Skin epidermis (tissue), 12 donors: ENCODE measurements around the gene LRRC37B.
"Not testable (repeated sequence)": the region's sequence is repeated elsewhere in the genome, so short reads cannot be mapped to it uniquely, and the experiment has no call there.

Experiments
- H3K27ac ChIP-seq, 21 experiments: fragments of 200-600 bp; sonication (generic) in 11 of 21; one replicate each; pipeline ENCODE4 v1.5.0; 2020; ENCODE audit warnings: mild to moderate bottlenecking in 3 of 21, inconsistent platforms in 2 of 21, moderate library complexity in 2 of 21
- H3K4me3 ChIP-seq, 7 experiments: fragments of 200-600 bp; sonication (generic) in 2 of 7; one replicate each; pipeline ENCODE4 v1.5.0; 2020; ENCODE audit warnings: inconsistent platforms in 2 of 7, mild to moderate bottlenecking in 2 of 7, moderate library complexity in 1 of 7

The LRRC37B gene

DNA sequence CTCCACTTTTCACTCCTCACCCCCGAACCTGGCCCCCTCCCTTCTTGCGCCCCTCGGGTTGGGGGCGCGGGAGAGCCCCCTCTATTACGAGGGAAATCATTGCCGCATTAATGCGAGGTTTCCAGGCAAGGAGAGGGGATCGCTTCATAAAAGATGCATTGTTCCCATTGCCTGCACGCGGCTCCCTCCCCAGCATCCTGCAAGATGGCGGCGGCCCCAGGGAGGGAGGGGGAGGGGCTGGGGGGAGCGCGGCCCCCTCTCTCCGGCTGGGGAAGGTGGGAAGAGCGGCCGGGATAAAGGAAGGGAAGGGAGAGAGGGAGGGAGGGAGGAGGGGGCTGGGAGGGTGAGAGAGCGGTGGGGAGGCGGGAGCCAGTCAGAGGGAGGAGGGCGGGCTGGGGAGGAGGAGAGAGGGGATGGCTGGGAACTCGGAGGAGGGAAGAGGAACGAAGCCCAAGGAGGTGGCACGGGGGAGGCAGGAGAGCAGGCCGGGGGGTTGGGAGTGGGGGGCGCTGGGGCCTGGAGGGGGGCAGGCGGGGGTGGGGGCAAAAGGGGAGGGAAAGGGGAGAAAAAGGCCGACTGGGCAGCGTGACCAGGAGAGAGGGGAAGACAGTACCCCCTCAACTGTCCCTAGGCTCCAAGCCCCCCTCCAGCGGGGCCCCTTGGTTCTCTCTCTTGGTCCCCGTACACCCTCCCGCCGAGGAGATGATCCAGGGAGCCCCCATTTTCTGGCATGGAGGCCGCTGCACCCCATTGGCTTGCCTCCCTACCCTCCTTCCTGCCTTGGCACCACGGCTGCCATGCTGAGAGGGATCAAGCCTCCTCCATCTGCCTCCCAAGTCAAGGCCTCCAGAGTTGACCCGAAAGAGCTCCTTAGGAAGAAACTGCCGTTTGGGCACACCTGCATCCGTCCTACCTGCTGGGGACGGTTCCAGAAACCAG is 77.1 kb downstream of the LRRC37B start:
- Histone ChIP-seq H3K27ac (peak overlapping the region in 19 of 21 experiments; percentile 35 to 88 (median 67)), H3K4me3 (peak overlapping the region; percentile 20 to 53 (median 41))

DNA sequence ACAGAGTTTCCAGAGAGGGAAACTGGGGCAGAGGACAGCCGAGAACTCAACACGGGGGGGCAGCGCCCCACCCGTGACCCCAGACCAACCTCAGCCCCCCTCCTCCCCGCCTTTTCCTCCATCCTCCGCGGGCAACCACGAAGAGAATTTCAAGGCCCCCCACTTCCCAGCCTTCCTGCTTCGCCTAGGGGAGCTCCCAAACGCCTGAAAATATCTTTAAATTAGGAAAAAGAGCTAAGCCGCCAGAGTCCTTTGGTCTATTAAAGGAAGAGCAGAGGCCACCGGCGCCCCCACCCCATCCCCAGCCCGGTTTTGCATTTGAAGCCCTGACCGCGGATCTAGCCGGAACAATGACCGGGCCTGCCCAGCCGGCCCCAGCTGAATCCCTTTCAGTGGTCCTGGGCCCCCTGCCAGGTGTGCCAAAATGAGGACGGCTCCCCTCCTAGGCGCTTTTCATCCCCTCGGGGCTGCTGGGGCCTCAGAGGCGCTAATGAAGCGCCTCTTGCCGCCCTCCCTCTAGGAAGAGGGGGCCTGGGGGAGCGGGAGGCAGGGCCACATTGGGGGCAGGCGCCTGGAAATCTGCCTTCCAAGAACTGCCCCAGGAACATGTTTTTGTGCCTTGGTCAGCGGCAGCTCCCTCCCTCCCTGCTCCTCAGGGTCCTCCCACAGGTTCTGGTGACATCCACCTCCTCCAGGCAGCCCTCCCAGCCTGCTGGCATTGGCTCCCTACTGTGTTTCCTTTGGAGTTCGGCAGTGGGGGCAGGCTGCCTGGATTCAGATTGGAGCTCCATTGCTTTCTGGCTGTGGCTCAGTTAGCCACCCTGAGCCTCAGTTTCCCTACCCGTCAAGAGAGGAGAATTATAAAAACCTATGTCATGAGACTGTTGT is 78.0 kb downstream of the LRRC37B start:
- not testable (repeated sequence) for H3K4me3 ChIP-seq, H3K27ac ChIP-seq

DNA sequence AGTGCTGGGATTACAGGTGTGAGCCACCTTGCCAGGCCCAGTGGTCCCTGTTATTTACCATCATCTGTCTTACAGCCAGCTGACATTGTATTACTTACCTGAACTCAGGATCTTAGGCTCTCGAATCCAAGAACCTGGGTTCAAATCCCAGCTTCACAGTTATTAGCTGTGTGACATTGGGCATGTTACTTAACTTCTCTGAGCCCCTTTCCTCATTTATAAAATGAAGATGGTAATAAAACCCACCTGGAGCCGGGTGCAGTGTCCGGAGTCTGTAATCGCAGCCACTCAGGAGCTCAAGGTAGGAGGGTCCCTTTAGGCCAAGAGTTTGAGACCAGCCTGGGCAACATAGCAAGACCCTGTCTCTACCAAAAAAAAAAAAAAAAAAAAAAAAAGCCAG is 79.7 kb downstream of the LRRC37B start:
- H3K27ac ChIP-seq, H3K4me3 ChIP-seq: not testable (repeated sequence)

DNA sequence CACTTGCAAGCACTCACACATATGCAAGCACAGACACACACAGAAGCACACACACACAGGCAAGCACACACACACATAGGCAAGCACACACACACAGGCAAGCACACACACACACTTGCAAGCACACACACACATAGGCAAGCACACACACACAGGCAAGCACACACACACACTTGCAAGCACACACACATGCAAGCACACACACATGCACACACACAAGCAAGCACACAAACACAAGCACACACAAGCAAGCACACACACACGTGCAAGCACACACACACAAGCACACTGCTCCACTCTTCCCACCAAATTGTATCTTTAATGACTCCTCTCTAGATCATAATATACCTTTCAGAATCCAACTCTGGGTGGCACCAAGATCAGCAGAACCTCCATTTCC is 84.9 kb downstream of the LRRC37B start:
- not testable (repeated sequence) for H3K4me3 ChIP-seq, H3K27ac ChIP-seq

DNA sequence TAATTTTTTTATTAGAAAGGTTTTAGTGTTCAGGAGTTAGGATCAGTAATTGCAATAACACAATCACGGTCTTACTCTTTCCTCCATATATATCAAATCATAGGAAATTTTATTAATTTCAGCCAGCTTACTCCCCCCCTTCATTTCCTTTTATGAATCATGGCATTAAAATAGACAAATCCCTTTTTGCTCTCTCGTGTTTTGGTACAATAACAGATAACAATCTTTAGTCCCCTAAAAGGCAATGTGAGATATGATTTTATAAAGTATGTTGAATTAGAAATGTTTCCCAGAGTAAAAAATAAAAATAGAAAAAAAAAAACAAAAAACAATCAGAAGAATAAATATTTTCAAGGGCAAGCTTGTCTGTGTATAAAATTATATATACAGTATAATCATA is 92.5 kb downstream of the LRRC37B start:
- Histone ChIP-seq H3K4me3 (no peak overlapping the region), H3K27ac (no peak overlapping the region)

DNA sequence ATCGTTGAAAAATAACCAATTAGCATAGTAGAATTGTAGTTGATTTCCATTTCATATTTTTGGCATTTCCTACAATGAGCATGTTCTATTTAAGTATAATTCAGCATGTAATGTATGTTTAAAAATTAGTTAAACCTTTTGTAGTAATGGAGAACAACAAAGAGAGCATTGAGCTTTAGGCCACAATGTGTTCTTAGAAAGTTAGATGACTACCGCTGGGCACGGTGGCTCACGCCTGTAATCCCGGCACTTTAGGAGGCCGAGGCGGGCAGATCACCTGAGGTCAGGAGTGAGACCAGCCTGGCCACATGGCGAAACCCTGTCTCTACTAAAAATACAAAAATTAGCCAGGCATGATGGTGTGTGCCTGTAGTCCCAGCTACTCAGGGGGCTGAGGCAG is 93.1 kb downstream of the LRRC37B start:
- H3K27ac ChIP-seq, H3K4me3 ChIP-seq: not testable (repeated sequence)

DNA sequence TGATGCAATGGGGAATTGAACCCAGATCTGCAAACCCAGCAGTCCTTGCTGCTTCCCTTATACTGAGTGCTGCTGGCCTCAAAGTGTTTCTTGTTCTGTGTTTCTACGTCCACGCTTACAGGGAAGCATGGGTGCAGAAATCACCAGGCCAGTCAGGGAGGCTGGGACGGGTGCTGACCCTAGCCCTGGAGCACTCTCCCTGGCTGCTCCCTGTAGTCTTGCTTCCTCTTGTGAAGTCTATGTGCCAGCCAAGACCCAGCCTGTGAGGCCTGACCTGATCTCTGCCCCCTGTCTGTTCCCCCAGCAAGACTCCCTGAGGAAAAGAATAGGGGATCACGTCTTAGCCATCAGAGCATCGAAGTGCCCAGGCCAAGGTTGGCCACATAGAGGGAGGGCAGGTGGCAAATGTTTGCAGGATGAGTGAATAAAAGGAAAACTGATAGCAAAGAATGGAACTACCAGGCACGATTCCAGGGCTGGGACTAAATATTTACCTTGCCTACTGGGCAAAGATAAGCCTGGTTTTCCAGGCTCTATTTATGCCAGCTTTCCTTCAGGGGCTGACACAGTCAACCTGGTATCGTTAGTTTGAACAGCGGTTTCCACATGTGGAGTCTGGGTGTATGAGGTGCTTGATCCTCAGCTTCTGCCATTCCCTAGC is 93.9 kb downstream of the LRRC37B start:
- no peak overlapping the region for H3K4me3 ChIP-seq
- no peak overlapping the region for H3K27ac ChIP-seq

DNA sequence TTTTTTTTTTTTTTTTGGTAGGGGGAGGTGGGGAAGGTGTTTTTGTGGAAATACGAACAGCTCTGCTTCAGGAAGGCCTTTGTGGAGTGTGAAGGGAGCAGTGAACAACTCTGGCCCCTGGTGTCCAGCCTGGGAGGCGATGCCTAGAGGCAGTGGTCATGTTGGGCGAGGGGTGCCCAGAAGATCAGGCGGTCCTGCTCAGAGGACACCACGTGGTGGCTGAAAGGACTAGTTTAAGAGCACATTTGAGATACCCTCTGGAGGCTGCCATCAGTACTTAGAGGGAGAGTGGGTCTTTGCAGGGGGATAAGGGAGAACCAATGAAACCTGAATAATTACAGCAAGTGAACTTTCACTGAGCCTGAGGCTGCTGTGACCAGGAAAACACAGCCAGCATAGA is 95.0 kb downstream of the LRRC37B start:
- no peak overlapping the region for H3K4me3 ChIP-seq
- H3K27ac ChIP-seq, result no peak overlapping the region

DNA sequence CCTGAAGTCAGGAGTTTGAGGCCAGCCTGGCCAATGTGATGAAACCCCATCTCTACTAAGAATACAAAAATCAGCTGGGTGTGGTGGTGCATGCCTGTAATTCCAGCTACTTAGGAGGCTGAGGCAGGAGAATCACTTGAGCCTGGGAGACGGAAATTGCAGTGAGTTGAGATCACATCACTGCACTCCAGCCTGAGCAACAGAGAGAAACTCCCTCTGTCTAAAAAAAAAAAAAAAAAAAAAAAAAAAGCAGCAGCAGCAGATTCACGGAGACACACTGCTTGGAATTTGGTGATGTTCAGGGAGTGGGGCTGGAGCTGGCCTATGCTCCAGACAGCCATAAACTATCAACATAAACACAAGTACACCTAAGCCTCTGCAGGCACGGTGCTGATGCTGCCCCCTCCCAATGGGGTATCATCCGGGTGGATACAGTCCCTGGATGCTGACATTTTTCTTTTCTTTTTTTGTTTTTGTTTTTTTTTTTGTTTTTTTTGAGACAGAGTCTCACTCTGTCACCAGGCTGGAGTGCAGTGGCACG is 95.5 kb downstream of the LRRC37B start:
- no peak overlapping the region for H3K27ac ChIP-seq
- H3K4me3 ChIP-seq, result no peak overlapping the region
